22Rv1 (cell line): ENCODE data around the gene SQSTM1.

Experiments
- CTCF ChIP-seq: fragments of 450-650 bp; IDR thresholded peaks from 2 replicates; pipeline ENCODE4 v1.5.1; 2017; ENCODE audit warnings: mild to moderate bottlenecking
- ZFX ChIP-seq: fragments of 450-650 bp; IDR thresholded peaks from 2 replicates; pipeline ENCODE4 v1.6.1; 2017; ENCODE audit warnings: antibody characterized with exemption, borderline replicate concordance

- TF ChIP-seq CTCF (no peak), ZFX (no peak)
These were observed 20.9 kb downstream of the SQSTM1 start for GRCh38 chr5:179841621-179842020.
